DND-41 (cell line): Measurements from ENCODE around the gene SEC61A1.

ENCODE experiments used
- ATAC-seq: fragments of 200-7000 bp; cut with Tn5 transposase; 3 replicates; pipeline ENCODE4 v1.9.1; 2021; ENCODE audit warnings: low read depth; ENCODE audit not compliant: insufficient read depth
- DNase-seq: peaks from one replicate; pipeline ENCODE4 v3.0.0-alpha.2; 2020
- H2AFZ ChIP-seq: 2 replicates; pipeline ENCODE4 v1.6.0; 2012; ENCODE audit warnings: low read depth, low read length
- H3K27ac ChIP-seq: 2 replicates; pipeline ENCODE4 v1.5.1; 2012; ENCODE audit warnings: low read length, inconsistent platforms
- H3K27me3 ChIP-seq: fragments of 200-600 bp; sonication (generic); 2 replicates; pipeline ENCODE4 v1.6.0; 2012; ENCODE audit warnings: low read length, mild to moderate bottlenecking, inconsistent platforms; ENCODE audit not compliant: insufficient read depth, poor library complexity
- H3K36me3 ChIP-seq: 2 replicates; pipeline ENCODE4 v1.5.1; 2012; ENCODE audit warnings: low read length, inconsistent platforms; ENCODE audit not compliant: insufficient read depth
- H3K4me1 ChIP-seq: 2 replicates; pipeline ENCODE4 v1.5.1; 2012; ENCODE audit warnings: mild to moderate bottlenecking, low read length; ENCODE audit not compliant: insufficient read depth
- H3K4me2 ChIP-seq: 2 replicates; pipeline ENCODE4 v1.6.0; 2012; ENCODE audit warnings: mild to moderate bottlenecking, moderate library complexity, low read length, inconsistent platforms; ENCODE audit not compliant: insufficient read depth
- H3K4me3 ChIP-seq, 2 experiments: fragments of 200-600 bp in 1 of 2; shearing (Covaris generic) in 1 of 2; 2 replicates each; pipeline ENCODE4 v1.5.1; 2012 to 2016; ENCODE audit warnings: inconsistent platforms in 2 of 2, low read length in 2 of 2, mild to moderate bottlenecking in 2 of 2, low read depth in 1 of 2, moderate library complexity in 1 of 2
- H3K79me2 ChIP-seq: 2 replicates; pipeline ENCODE4 v1.6.0; 2012; ENCODE audit warnings: low read length, inconsistent platforms; ENCODE audit not compliant: insufficient read depth
- H3K9ac ChIP-seq: 2 replicates; pipeline ENCODE4 v1.6.0; 2012; ENCODE audit warnings: low read depth, mild to moderate bottlenecking, inconsistent platforms, low read length, moderate library complexity
- H3K9me3 ChIP-seq: 2 replicates; pipeline ENCODE4 v1.5.1; 2012; ENCODE audit warnings: low read length, moderate library complexity, mild to moderate bottlenecking, inconsistent platforms; ENCODE audit not compliant: insufficient read depth, severe bottlenecking
- H4K20me1 ChIP-seq: 2 replicates; pipeline ENCODE4 v1.6.0; 2012; ENCODE audit warnings: low read length; ENCODE audit not compliant: insufficient read depth
- EZH2 ChIP-seq: IDR thresholded peaks from 3 replicates; pipeline ENCODE4 v1.6.1; 2012; ENCODE audit warnings: borderline replicate concordance, low read depth, mild to moderate bottlenecking, moderate library complexity, low read length, inconsistent platforms; ENCODE audit not compliant: severe bottlenecking
- TF ChIP-seq, protein P1 (sequence below): IDR thresholded peaks from 2 replicates; pipeline ENCODE4 v1.5.1; 2012; ENCODE audit warnings: borderline replicate concordance, low read length, moderate library complexity, mild to moderate bottlenecking; ENCODE audit not compliant: poor library complexity, severe bottlenecking; ENCODE audit errors: extremely low read depth

The SEC61A1 gene

DNA sequence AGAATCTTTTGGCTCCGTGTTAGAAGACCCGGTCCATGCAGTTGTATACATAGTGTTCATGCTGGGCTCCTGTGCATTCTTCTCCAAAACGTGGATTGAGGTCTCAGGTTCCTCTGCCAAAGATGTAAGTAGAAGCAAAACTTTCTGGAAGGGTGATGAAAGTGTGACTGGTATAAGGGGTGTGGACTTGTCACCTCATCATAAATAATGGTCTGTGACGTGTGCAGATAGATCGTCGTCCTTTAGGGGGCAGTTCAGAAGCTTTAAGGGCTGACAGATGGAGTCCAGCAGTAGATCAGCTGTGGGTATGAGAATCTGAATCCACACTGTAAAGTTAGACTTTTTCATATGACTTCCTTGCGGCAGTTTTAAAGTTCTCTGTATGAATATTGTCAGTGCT, 15.3 kb downstream of the SEC61A1 start:
- ATAC-seq (0 out of 3 replicates have a peak, but pooled peaks have one; percentile 4), DNase-seq (no peak)
- Histone ChIP-seq H3K36me3 (peaks cover 98% of the 10 kb centered on the region), H3K9me3 (no peaks in the 10 kb centered on the region), H2AFZ (no peak overlapping the region), H3K4me2 (no peak overlapping the region), H3K4me1 (no peaks in the 10 kb centered on the region), H3K27me3 (no peaks in the 10 kb centered on the region), H3K9ac (no peak overlapping the region), H3K79me2 (peaks cover 17% of the 10 kb centered on the region), H3K4me3 (no peak overlapping the region), H4K20me1 (peaks cover 54% of the 10 kb centered on the region), H3K27ac (no peak overlapping the region)
- TF ChIP-seq, protein P1, sequence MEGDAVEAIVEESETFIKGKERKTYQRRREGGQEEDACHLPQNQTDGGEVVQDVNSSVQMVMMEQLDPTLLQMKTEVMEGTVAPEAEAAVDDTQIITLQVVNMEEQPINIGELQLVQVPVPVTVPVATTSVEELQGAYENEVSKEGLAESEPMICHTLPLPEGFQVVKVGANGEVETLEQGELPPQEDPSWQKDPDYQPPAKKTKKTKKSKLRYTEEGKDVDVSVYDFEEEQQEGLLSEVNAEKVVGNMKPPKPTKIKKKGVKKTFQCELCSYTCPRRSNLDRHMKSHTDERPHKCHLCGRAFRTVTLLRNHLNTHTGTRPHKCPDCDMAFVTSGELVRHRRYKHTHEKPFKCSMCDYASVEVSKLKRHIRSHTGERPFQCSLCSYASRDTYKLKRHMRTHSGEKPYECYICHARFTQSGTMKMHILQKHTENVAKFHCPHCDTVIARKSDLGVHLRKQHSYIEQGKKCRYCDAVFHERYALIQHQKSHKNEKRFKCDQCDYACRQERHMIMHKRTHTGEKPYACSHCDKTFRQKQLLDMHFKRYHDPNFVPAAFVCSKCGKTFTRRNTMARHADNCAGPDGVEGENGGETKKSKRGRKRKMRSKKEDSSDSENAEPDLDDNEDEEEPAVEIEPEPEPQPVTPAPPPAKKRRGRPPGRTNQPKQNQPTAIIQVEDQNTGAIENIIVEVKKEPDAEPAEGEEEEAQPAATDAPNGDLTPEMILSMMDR: no peak
- TF ChIP-seq EZH2: no peak

DNA sequence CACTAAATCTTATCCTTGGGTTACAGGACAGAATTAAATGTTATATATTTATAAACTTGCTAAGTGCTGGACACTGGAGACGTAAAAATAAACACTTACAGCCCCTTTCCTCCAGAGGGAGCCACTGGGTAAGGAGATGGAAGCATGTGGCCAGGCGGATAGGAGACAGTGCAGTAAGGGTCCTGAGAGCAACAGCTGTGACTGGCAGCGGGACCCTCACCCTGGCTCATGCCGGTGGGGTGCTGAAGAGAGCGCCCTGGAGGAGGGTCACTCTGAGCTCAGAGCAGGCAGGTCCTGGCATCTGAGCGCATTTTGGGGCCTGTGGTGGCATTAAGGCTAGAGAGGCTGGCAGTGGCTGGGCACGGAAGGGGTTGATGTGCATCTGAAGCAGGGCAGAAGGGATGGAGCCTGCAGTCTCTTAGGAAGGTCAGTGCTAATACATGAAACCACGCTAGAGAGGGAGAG, 16.0 kb downstream of the SEC61A1 start:
- no peak overlapping the region for H3K27ac ChIP-seq
- no peak overlapping the region for H3K9ac ChIP-seq
- H3K27me3 ChIP-seq: no peaks in the 10 kb centered on the region
- TF ChIP-seq EZH2: no peak
- TF ChIP-seq, protein P1: peak; percentile 74
- H2AFZ ChIP-seq: no peak overlapping the region
- H3K79me2 ChIP-seq: peaks cover 21% of the 10 kb centered on the region
- ATAC-seq: peak; percentile 61
- H3K4me3 ChIP-seq: no peak overlapping the region
- no peaks in the 10 kb centered on the region for H3K9me3 ChIP-seq
- no peaks in the 10 kb centered on the region for H3K4me1 ChIP-seq
- H4K20me1 ChIP-seq: peaks cover 61% of the 10 kb centered on the region
- H3K4me2 ChIP-seq: no peak overlapping the region
- peaks cover 98% of the 10 kb centered on the region for H3K36me3 ChIP-seq
- DNase-seq: peak; percentile 48

DNA sequence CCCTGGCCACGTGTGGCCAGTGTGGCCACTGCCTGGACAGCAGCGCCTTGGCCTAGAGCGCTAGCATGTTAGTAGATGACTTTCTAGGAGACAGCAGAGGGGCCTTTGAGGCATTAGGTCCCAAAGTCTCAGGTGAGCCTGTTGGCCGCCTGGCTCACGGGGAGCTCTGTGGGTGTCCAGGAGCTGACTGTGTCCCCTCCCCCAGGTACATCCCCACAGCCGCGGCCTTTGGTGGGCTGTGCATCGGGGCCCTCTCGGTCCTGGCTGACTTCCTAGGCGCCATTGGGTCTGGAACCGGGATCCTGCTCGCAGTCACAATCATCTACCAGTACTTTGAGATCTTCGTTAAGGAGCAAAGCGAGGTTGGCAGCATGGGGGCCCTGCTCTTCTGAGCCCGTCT, 17.0 kb downstream of the SEC61A1 start:
- H3K79me2 ChIP-seq: peaks cover 21% of the 10 kb centered on the region

More for the DNA sequence above, 17.0 kb downstream of the SEC61A1 start:
- Histone ChIP-seq H4K20me1 (peaks cover 61% of the 10 kb centered on the region), H3K27me3 (no peaks in the 10 kb centered on the region), H3K9me3 (no peaks in the 10 kb centered on the region), H3K36me3 (peaks cover 100% of the 10 kb centered on the region), H3K4me3 (no peak overlapping the region), H3K27ac (no peak overlapping the region), H3K9ac (no peak overlapping the region), H3K4me2 (no peak overlapping the region), H2AFZ (no peak overlapping the region), H3K4me1 (no peaks in the 10 kb centered on the region)
- no peak for TF ChIP-seq EZH2
- TF ChIP-seq, protein P1: no peak
- no peak for DNase-seq
- ATAC-seq: no peak
